Upper lobe of left lung (tissue), 4 donors: ENCODE data around the gene CCAR1.
"Not testable (repeated sequence)": the region's sequence is repeated elsewhere in the genome, so short reads cannot be mapped to it uniquely, and the experiment has no call there.

Experiments used
- CTCF ChIP-seq, 6 experiments: fragments of 450-650 bp in 4 of 6; fragments of 200-600 bp in 2 of 6; sonication (generic) in 2 of 6; IDR thresholded peaks; one replicate each; pipeline ENCODE4 v1.5.1; 2016 to 2019; ENCODE audit warnings: antibody characterized with exemption in 6 of 6
- EP300 ChIP-seq, 4 donors: sonication (generic); formaldehyde crosslinking; IDR thresholded peaks; one replicate each; pipeline ENCODE4 v1.5.1; 2017; ENCODE audit warnings: antibody characterized with exemption in 4 of 4, control low read depth in 2 of 4
- POLR2A ChIP-seq, 4 donors: fragments of 450-650 bp; IDR thresholded peaks; one replicate each; pipeline ENCODE4 v1.5.1; 2016 to 2017; ENCODE audit warnings: antibody characterized with exemption in 4 of 4, mild to moderate bottlenecking in 2 of 4
- POLR2AphosphoS5 ChIP-seq, 2 donors: sonication (generic); formaldehyde crosslinking; IDR thresholded peaks; one replicate each; pipeline ENCODE4 v1.5.1; 2017; ENCODE audit warnings: antibody characterized with exemption in 2 of 2

GRCh38 chr10:68708987-68709386 lies 12.1 kb upstream of the CCAR1 start:
- not testable (repeated sequence) for TF ChIP-seq CTCF, EP300, POLR2AphosphoS5, POLR2A (IDR thresholded peaks at IDR 0.05)
